Measurements from ENCODE around the gene EXD2. TPM values are rescaled to one million over a fixed set of nuclear protein-coding genes. Genes with fewer than 3 reads are reported as not detected.
"Not testable (repeated sequence)": the region's sequence is repeated elsewhere in the genome, so short reads cannot be mapped to it uniquely, and the experiment has no call there.

The EXD2 gene
- total RNA-seq, 1 experiment from 2014 or later: 8.6 TPM

DNA sequence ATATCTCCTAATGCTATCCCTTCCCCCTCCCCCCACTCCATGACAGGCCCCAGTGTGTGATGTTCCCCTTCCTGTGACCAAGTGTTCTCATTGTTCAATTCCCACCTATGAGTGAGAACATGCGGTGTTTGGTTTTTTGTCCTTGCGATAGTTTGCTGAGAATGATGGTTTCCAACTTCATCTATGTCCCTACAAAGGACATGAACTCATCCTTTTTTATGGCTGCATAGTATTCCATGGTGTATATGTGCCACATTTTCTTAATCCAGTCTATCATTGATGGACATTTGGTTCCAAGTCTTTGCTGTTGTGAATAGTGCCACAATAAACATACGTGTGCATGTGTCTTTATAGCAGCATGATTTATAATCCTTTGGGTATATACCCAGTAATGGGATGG, 26.4 kb downstream of the EXD2 start:
- H3K4me3 ChIP-seq; DNase-seq (ENCODE audit: low read depth in 1 of 2, low spot score in 2 of 2); H3K4me1 ChIP-seq (replicated peaks); H3K9me3 ChIP-seq (replicated peaks); H3K27me3 ChIP-seq (replicated peaks); H3K36me3 ChIP-seq; H3K27ac ChIP-seq: not testable (repeated sequence)

DNA sequence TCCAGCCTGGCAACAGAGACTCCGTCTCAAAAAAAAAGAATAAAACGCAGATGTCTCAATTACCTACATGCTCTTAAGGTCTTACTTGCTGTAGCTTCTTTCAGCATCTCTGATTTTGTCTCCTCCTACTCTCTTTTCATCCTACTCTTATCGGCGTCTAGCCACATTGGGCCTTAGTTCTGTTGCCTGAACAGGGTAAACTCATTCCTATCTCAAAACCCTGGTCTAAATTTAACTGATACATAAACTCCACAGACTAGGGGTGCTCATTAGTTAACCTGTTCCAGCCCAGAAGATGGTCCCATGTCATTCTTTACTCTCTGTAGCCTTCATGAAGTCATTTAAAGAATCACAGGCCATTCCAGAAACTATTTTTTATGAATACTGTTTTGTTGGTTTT, 33.6 kb downstream of the EXD2 start:
- Histone ChIP-seq H3K27me3 (replicated peaks) (no peaks in the 10 kb centered on the region), H3K36me3 (0 out of 2 replicates have a peak, but pooled peaks cover 3% of the 10 kb centered on the region), H3K27ac (no peak overlapping the region), H3K4me3 (no peak overlapping the region), H3K4me1 (replicated peaks) (no peaks in the 10 kb centered on the region), H3K9me3 (replicated peaks) (no peaks in the 10 kb centered on the region)
- no peak for DNase-seq (ENCODE audit: low read depth in 1 of 2, low spot score in 2 of 2)

DNA sequence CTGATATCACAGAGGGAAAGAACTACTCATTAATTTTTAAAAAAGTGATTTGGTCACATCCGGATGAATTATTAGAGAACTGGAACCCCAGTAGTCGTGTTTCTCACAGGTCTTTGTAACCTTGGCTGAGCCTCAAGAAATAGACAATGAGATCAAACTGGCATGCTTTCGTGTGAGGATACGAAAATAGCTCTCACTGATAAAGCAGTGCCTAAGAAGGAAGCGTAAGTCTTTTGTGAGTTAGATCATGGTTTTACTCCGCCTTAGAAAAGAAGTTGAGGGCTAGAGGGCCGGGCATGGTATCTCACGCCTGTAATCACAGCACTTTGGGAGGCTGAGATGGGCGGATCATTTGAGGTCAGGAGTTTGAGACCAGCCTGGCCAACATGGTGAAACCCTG, 34.9 kb downstream of the EXD2 start:
- H3K27ac ChIP-seq: no peak overlapping the region
- no peak for DNase-seq (ENCODE audit: low read depth in 1 of 2, low spot score in 2 of 2)
- no peaks in the 10 kb centered on the region for H3K4me1 ChIP-seq (replicated peaks)
- H3K9me3 ChIP-seq (replicated peaks): no peaks in the 10 kb centered on the region
- no peaks in the 10 kb centered on the region for H3K27me3 ChIP-seq (replicated peaks)
- H3K36me3 ChIP-seq: 0 out of 2 replicates have a peak, but pooled peaks cover 3% of the 10 kb centered on the region
- H3K4me3 ChIP-seq: no peak overlapping the region

DNA sequence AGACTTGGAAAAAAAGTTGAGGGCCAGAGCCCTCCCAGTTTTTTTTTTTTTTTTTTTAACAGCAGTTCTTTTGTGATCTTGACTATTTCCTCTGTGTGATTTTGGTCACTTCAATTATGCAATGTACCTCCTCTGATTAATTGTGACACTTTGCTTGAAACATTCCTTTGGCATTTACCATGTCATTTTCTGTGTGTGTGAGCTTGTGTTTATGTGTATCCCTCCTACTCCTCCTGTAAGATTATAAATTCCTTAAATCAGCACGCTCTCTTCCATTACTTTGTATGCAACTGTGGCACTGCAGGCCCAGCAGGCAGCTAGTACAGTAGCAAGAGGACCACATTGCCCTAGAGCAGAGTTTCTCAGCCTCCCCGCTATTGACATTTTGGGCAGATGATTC, 35.4 kb downstream of the EXD2 start:
- Histone ChIP-seq H3K4me3 (no peak overlapping the region), H3K27ac (no peak overlapping the region), H3K27me3 (replicated peaks) (no peaks in the 10 kb centered on the region), H3K4me1 (replicated peaks) (no peaks in the 10 kb centered on the region), H3K36me3 (0 out of 2 replicates have a peak, but pooled peaks cover 3% of the 10 kb centered on the region), H3K9me3 (replicated peaks) (no peaks in the 10 kb centered on the region)
- no peak for DNase-seq (ENCODE audit: low read depth in 1 of 2, low spot score in 2 of 2)

DNA sequence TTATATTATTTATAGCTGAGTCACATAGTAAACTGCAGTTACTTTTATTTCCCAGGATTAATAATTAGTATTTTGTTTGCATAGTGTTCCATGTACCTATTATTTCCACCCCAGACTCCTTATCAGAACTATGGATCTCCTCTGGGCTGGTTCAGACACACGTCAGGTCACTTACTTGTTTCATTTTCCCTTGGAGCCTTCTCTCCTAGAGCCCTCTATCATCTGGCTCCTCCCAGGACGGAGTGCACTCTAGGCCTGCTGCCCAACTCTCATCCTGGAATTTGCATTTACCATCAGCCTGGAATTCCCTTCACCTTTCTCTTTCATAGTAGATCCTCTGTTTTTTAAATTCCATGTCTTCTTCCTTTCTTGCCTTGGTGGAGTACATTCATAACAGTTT, 40.2 kb downstream of the EXD2 start:
- Histone ChIP-seq H3K4me1 (replicated peaks) (no peaks in the 10 kb centered on the region), H3K9me3 (replicated peaks) (no peaks in the 10 kb centered on the region), H3K36me3 (0 out of 2 replicates have a peak, but pooled peaks cover 3% of the 10 kb centered on the region), H3K27ac (no peak overlapping the region), H3K4me3 (no peak overlapping the region), H3K27me3 (replicated peaks) (no peaks in the 10 kb centered on the region)
- DNase-seq (ENCODE audit: low read depth in 1 of 2, low spot score in 2 of 2): no peak

DNA sequence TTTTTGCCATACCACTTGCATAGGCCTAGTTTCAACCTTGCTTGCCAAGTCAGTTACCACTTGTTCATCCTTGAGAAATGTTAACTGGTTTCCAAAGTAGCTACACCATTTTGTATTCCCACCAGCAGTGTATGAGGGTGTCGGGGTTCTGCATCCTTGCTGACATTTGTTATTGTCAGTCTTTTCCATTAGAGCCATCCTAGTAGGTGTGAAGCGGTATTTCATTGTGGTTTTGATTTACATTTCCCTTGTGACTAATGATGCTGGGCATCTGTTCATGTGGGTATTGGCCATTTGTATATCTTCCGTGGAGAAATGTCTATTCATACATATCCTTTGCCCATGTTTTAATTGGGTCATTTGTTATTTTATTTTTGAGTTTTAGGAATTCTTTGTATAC, 41.1 kb downstream of the EXD2 start:
- Histone ChIP-seq H3K4me3 (no peak overlapping the region), H3K27me3 (replicated peaks) (no peaks in the 10 kb centered on the region), H3K9me3 (replicated peaks) (no peaks in the 10 kb centered on the region), H3K36me3 (0 out of 2 replicates have a peak, but pooled peaks cover 3% of the 10 kb centered on the region), H3K27ac (no peak overlapping the region), H3K4me1 (replicated peaks) (no peaks in the 10 kb centered on the region)
- DNase-seq (ENCODE audit: low read depth in 1 of 2, low spot score in 2 of 2): no peak

DNA sequence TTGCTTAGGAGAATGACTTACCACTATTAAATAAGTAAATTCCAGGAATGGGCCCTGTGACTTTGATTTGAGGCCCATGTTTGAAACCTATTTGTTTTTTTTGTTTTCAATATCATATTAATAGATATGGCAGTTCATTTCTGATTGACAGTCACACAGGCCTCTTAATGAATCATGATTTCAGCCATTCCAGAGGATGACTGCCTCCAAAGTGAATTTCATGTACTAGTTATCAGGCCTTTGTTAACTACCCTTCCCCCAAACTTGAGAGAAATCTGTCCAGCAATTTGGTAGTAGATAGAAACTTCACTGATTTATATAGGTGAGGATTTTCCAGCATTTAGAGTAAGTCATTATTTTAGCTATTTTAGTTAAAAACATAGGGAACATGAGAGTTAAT, 42.8 kb downstream of the EXD2 start:
- DNase-seq (ENCODE audit: low read depth in 1 of 2, low spot score in 2 of 2): no peak
- Histone ChIP-seq H3K36me3 (peaks cover 3% of the 10 kb centered on the region), H3K9me3 (replicated peaks) (no peaks in the 10 kb centered on the region), H3K27me3 (replicated peaks) (no peaks in the 10 kb centered on the region), H3K4me3 (no peak overlapping the region), H3K27ac (no peak overlapping the region), H3K4me1 (replicated peaks) (no peaks in the 10 kb centered on the region)

DNA sequence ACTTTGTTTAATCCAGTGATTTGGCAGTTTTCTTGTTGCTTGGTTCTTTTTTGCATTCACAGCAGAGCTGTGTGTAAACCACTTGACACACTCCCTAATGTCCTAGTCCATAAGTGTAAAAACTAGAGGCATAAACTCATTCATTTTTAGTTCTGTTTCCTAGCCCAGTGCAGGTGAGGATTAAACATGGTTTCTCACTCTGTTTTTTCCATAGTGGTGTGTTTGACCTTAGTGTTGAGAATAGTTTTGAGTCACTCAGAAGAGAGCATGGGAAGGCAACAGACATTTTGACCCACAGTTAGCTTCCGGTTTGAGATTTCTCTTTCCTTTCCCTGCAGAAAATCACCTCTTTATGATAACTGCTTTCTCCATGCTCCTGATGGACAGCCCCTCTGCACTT, 44.4 kb downstream of the EXD2 start:
- no peaks in the 10 kb centered on the region for H3K27me3 ChIP-seq (replicated peaks)

DNA sequence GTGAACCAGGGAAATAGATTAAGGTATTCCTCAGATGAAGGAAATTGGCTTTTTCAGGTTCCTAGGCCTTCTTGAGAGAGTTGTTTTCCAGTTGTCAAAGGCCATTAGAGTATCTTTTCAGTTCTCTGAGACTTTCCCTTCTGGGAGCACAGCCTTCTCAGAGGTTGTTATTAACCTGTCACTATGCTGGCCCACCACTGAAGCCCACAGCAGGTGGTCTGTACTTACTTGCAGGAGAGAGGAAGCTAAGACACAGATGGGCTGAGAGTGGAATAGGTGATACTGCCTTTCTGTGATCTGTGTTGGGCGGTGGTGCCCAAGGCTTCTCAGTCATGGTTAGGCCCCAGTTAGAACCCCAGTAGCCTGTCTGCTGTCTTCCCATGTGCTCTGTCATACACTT, 45.8 kb downstream of the EXD2 start:
- no peak for DNase-seq (ENCODE audit: low read depth in 1 of 2, low spot score in 2 of 2)
- no peak overlapping the region for H3K27ac ChIP-seq
- no peaks in the 10 kb centered on the region for H3K4me1 ChIP-seq (replicated peaks)
- no peak overlapping the region for H3K4me3 ChIP-seq
- H3K36me3 ChIP-seq: peaks cover 3% of the 10 kb centered on the region
- H3K27me3 ChIP-seq (replicated peaks): no peaks in the 10 kb centered on the region
- H3K9me3 ChIP-seq (replicated peaks): no peaks in the 10 kb centered on the region

More for the DNA sequence above, 44.4 kb downstream of the EXD2 start:
- Histone ChIP-seq H3K4me3 (no peak overlapping the region), H3K9me3 (replicated peaks) (no peaks in the 10 kb centered on the region), H3K27ac (no peak overlapping the region), H3K36me3 (peaks cover 3% of the 10 kb centered on the region), H3K4me1 (replicated peaks) (no peaks in the 10 kb centered on the region)
- no peak for DNase-seq (ENCODE audit: low read depth in 1 of 2, low spot score in 2 of 2)

DNA sequence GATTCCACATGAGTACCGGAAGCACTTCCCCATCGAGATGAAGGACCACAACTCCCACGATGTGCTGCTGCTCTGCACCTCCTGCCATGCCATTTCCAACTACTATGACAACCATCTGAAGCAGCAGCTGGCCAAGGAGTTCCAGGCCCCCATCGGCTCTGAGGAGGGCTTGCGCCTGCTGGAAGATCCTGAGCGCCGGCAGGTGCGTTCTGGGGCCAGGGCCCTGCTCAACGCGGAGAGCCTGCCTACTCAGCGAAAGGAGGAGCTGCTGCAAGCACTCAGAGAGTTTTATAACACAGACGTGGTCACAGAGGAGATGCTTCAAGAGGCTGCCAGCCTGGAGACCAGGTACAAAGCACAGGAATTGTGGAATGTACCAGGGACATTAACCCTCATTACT, 46.3 kb downstream of the EXD2 start:
- Histone ChIP-seq H3K4me3 (no peak overlapping the region), H3K27ac (no peak overlapping the region), H3K9me3 (replicated peaks) (no peaks in the 10 kb centered on the region), H3K36me3 (peaks cover 3% of the 10 kb centered on the region), H3K27me3 (replicated peaks) (no peaks in the 10 kb centered on the region), H3K4me1 (replicated peaks) (no peaks in the 10 kb centered on the region)
- no peak for DNase-seq (ENCODE audit: low read depth in 1 of 2, low spot score in 2 of 2)

DNA sequence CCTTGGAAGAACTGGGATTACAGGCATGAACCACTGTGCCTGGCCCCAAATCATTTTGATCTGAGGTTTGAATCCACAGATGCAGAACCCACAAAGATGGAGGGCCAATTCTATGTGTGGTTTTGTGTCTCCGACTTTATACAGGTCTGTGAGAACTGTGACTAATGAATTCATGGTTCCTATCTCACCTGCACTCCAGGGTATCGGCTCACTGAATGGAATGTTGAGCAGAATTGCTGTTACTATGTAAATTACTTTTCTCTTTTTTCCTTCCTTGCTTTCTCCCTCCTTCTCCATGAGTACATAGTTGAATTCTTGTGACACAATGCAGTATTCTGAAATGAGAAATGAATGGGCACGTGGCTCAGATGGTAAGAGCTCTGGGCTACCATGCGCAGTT, 47.6 kb downstream of the EXD2 start:
- no peak for DNase-seq (ENCODE audit: low read depth in 1 of 2, low spot score in 2 of 2)
- Histone ChIP-seq H3K36me3 (peaks cover 3% of the 10 kb centered on the region), H3K9me3 (replicated peaks) (no peaks in the 10 kb centered on the region), H3K4me3 (no peak overlapping the region), H3K4me1 (replicated peaks) (no peaks in the 10 kb centered on the region), H3K27ac (no peak overlapping the region), H3K27me3 (replicated peaks) (no peaks in the 10 kb centered on the region)

DNA sequence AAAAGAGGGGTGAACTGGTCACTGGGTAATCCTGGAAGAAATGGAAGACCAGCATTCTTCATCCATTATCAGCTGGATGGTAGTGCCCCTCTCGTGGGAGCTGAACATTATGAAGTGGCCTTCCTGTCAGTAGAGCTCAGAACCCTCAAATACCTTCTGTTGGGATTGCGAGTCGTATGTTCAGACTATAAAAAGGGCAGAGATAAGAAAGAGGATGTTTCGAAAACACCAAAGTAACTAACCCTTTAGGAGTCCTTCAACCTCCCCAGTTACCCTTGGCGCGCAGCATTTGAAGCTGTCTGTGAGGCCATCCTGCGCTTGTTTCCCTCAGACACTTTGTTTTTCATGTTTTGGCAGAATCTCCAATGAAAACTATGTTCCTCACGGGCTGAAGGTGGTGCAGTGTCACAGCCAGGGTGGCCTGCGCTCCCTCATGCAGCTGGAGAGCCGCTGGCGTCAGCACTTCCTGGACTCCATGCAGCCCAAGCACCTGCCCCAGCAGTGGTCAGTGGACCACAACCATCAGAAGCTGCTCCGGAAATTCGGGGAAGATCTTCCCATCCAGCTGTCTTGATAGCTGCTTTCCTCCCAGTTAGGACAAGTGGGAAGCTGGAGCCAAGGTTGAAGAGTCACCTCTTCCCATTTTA, 49.4 kb downstream of the EXD2 start:
- Histone ChIP-seq H3K27me3 (replicated peaks) (no peaks in the 10 kb centered on the region), H3K4me3 (no peak overlapping the region), H3K9me3 (replicated peaks) (no peaks in the 10 kb centered on the region), H3K4me1 (replicated peaks) (no peaks in the 10 kb centered on the region), H3K36me3 (peaks cover 3% of the 10 kb centered on the region), H3K27ac (no peak overlapping the region)
- DNase-seq (ENCODE audit: low read depth in 1 of 2, low spot score in 2 of 2): no peak

DNA sequence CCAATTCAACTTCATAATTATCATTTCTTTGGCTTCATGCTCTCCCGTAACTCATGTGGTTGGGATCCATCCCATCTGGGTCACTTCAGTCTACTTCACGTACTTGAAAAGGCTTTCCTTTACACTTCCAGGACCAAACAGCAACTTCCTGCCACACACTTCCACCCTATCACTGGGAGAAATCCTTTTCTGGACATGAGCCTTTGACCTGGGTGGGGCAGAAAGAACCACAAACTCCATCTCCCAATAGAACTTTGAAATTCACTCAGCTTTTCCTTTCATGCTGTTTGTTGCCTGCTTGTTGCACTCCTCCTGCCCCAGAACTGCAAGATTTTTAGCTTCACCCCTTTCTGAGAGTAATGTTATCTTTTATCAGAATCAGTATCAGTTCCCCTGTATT, 50.3 kb downstream of the EXD2 start:
- no peaks in the 10 kb centered on the region for H3K4me1 ChIP-seq (replicated peaks)
- H3K27me3 ChIP-seq (replicated peaks): no peaks in the 10 kb centered on the region
- H3K27ac ChIP-seq: no peak overlapping the region
- no peak for DNase-seq (ENCODE audit: low read depth in 1 of 2, low spot score in 2 of 2)
- no peaks in the 10 kb centered on the region for H3K9me3 ChIP-seq (replicated peaks)
- peaks cover 3% of the 10 kb centered on the region for H3K36me3 ChIP-seq
- no peak overlapping the region for H3K4me3 ChIP-seq

DNA sequence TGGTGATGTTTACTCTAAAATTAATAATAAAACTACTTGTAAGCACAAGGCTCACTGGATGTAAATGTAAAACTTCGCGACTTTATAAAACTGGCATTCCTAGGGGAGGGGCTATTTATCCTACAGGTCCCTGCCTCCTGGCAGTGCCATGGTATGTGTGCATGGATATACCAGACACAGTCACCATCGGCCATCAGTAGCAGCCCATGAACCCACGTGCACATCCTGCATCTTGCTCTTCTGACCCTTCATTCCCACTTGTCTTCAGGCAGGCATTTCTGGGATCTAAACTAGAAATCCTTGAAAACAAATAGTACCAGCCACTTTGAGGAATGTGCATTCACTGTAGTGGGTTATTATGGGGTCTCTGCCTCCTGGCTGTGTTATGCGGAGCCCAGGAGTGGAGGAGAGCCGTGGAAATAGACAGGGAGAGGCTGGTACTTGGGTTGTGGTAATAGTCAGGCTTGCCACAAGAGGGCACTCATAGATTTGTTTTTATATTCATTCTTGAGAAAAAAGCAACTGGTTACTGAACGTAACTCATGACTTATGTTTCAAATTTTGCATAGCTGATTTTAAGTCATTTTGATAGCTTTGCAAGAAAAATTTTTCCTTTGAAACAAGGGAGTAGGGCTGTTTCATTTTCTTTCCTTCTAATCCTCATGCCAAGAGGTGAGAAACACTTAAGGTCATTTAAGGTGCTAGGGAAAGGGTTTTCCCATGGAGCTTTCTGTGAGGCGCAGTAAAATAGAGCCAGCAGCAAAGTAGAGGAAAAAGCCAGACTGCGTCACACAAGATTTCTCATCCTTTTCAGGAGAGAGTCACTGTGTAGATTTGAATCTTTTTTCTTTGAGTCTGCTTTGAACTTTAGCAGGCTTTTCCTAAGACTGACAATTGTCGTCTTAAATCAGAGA, 51.3 kb downstream of the EXD2 start:
- peak in 1 of 2 experiments; percentile 43 for DNase-seq (ENCODE audit: low read depth in 1 of 2, low spot score in 2 of 2)
- Histone ChIP-seq H3K9me3 (replicated peaks) (no peaks in the 10 kb centered on the region), H3K27ac (no peak overlapping the region), H3K36me3 (peaks cover 3% of the 10 kb centered on the region), H3K4me1 (replicated peaks) (no peaks in the 10 kb centered on the region), H3K4me3 (no peak overlapping the region), H3K27me3 (replicated peaks) (no peaks in the 10 kb centered on the region)

Measured in SJSA1 (cell line).